GM21423 (cell line): Measurements from ENCODE around the gene BMP7.
"Not testable (repeated sequence)": the region's sequence is repeated elsewhere in the genome, so short reads cannot be mapped to it uniquely, and the experiment has no call there.

Experiments used
- ATAC-seq: cut with Tn5 transposase; IDR thresholded peaks from one replicate; pipeline ENCODE4 v1.9.1; 2021; ENCODE audit warnings: mild to moderate bottlenecking, moderate library complexity; ENCODE audit not compliant: unreplicated experiment

BMP7 gene

DNA sequence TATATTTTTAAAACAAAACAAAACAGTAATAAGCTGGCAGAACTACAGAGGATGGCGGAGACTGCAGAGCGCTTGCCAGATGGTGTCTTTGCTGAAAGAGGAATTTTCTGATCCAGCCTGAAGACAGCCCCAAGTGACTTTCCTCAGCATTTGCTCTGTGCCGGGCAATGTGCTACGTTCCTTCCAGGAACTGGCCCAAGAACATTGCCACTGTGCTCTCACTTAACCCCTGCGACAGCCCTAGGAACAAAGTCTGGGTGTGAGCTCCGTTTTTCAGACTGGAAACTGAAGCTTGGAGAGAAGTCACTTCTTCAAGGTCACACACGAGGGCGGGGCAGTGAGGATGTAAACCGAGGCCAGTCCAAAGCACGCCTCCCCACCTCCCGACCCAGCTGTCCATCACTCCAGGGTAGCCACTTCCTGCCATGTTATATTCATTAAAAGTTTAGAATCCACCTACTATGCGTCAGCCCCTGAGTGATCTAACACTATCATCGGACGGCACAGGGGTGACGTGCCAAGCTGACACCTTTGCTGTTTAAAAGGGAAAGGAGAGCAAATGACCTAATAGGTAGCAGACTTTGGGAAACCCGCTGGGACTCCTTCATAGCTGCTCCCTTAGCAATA is 22.3 kb upstream of the BMP7 start:
- no peak for ATAC-seq

- ATAC-seq, result no peak
These were observed 21.5 kb upstream of the BMP7 start for GRCh38 chr20:57287901-57288300.

GRCh38 chr20:57287007-57287880 is 20.8 kb upstream of the BMP7 start:
- ATAC-seq, result no peak

GRCh38 chr20:57283860-57284259 is 17.4 kb upstream of the BMP7 start:
- ATAC-seq, result no peak

DNA sequence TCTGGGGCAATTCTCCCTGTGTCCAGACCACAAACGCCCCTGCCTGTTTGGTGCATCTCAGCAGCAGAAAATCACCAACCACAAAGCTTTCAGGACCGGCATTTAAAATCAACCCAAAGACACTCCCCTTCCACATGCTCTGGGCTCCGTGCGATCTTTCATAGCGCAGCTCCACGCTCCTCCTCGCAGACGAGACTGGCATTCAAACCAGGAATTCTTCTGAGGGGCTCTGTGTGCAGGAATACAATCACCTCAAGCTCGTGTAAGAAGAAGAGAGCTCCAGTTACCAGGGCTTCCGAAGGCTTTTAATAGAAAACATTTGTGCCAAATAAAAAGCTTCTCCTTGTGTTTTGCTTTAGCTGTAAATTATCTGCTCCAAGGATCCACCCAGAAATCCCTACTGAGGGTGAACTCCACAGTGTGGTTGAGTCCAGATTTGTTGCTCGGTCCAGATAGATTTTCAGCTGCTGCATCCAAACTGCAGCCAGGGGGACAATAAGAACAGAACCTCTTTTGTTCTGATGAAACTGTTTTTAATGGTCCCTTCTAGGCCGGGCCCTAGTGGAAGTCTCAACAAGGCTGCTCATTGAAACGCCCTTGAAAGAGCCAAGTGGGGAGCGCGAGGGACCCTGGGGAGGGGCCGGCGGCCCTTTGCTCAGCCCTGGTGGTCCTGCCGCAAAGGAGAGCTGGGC is 16.4 kb upstream of the BMP7 start:
- ATAC-seq, result no peak

DNA sequence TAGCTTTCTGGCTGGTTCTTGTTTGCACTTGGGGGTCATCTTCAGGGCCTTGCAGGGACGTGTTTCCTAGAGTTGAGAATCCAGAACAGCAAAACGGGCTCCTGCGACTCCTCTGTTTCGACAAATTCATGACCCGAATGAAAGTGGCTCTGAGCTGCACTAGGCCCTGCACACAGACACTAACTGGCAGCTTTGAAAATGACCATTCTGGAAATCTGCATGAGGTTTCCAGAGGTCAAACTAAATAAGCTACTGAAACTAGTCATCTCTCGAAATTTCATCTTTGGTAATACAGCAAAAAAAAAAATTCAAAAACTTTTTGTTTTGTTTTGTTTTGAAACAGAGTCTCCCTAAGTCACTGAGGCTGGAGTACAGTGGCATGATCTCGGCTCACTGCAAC is 15.5 kb upstream of the BMP7 start:
- no peak for ATAC-seq

DNA sequence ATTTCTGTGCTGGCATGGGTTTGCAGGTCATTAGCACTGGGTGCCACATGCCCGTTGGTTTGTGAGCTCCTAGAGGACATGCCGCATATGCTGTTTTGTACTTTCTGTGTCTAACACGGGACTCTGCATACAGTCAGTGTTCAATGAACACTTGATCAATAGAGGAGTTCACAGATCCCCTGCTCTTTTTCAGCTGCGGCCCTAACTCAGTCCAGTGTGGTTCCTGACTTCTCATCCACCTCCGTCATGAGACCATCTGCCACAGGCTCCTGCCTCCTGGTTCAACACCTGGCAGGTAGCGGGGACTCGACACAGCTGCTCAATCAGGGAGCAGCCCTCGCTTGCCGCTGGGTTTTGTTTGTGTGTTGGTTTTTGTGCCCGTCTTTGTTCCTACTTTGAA is 13.8 kb upstream of the BMP7 start:
- no peak for ATAC-seq

DNA sequence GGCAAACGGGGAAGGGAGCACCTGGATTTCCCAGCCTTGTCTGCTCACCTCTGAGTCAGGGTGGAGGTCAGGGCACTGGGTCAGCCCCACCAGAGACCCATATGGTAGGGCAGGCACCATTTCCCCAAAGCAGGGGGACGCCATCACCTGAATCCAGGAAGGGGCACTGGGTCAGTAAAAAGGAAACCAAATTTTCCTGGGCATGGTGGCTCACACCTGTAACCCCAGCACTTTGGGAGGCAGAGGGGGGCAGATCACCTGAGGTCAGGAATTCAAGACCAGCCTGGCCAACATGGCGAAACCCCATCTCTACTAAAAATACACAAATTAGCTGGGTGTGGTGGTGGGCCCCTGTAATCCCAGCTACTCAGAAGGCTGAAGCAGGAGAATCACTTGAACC is 13.1 kb upstream of the BMP7 start:
- ATAC-seq, result not testable (repeated sequence)

DNA sequence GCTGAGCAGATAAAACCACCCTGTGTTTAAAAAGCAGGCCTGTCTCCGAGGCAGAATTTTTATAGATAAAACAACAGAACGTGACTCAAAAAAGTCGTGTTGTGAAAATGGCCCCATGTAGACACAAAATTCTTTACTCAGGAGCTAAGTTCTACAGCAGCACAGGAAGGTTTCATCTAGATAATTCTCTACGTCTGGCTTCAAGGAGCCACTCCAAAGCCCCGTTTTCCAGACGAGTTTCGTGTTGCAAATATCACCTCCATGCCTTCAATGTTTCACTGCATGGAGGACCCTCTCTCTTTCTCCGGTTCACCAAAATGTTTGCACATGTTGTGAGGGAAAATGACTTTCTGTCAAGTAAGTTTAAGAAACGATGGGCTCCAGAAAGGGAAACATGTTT is 12.0 kb upstream of the BMP7 start:
- no peak for ATAC-seq

GRCh38 chr20:57277398-57278105 is 11.1 kb upstream of the BMP7 start:
- no peak for ATAC-seq

DNA sequence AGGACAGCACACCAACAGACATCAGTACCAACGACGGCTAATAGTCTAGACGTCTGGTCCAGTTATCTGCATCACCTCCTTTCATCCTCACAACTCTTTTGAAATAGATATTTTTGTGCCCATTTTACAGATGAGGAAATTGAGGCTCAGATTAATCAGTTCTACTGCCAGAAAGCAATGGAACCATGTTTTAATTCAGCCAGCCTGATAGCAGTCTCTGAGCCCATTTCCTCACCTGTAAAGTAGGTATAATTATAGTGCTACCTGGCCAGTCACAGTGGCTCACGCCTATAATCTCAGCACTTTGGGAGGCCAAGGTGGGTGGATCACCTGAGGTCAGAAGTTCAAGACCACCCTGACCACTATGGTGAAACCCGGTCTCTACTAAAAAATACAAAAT is 9.8 kb upstream of the BMP7 start:
- no peak for ATAC-seq

- ATAC-seq, result no peak
These were observed 9.4 kb upstream of the BMP7 start for GRCh38 chr20:57275813-57276212.

GRCh38 chr20:57275334-57275733 is 8.9 kb upstream of the BMP7 start:
- no peak for ATAC-seq

DNA sequence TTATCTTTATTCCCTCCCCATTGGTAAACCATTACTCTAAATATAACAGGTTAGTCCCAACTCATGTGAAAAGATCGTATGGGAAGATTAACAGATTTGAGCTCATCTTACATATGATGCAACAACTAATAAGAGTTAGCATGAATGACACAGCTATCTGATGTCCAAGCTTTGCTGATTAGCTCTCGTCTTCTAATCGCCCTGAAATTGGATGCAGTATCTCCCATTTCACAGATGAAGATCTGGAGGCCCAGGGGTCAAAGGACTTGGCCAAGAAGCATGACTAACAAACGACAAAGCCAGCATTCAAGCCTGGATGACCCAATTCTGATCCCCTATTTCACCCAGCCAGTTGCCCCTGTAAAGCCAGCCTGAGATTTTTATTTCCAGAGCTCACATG is 8.4 kb upstream of the BMP7 start:
- ATAC-seq, result no peak

DNA sequence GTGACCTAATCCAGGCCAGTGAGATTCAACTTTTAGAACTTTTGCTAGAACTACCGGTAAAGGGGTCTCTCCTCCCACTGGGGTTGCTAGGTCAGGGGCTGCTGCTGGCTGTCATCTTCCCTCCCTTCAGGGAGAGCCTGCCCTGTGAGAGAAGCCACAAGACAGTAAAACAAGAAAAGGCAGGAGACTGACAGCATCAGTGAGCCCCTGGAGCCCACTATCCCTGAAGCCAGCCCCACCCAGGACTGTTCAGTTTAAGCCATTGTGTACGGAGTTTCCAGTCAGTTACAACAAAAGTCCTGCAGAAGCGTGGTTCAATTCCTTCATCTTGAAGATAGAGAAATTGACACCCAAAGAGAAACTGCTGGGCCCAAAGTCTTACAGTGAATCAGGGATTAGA is 7.9 kb upstream of the BMP7 start:
- no peak for ATAC-seq

- ATAC-seq, result no peak
These were observed 6.6 kb upstream of the BMP7 start for GRCh38 chr20:57272883-57273535.

DNA sequence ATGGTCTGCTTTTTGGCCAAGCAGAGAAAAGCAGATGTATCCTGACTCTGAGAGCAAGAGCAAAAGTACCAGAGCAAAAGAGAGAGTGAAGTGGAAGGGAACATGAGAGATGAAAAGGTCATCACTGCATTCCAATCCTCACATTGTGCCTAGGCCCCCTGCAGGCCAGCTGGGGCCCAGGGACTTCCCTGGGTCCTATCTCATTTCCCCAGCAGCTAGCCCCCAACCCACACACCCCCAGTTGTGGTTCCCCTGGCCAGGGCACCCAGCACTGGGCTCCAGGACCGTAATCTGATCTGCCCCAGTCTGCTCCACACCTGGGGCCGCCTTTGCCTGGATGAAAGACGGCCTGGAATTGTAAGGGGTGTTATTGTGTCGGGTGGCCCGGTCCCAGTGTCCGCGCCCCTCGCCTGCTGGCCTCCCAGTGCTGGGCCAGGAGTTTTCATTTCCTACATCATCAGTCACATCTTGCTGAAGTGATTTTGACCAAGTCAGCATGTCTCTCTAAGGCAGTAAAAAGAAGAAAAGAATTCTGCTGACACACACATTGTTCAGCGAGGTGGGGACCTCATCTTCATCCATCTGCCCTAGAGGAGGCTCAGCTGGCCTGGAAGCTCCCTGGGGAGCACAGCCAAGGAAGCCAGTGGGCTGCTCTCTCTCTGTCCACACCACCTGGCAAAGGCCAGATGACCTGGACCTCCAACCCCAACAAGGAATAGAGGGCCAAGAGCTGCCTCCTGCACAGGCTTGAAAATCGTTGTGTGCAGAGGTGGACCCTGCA is 4.0 kb upstream of the BMP7 start:
- ATAC-seq, result no peak

- no peak for ATAC-seq
These were observed 2.9 kb upstream of the BMP7 start for GRCh38 chr20:57269148-57269984.

DNA sequence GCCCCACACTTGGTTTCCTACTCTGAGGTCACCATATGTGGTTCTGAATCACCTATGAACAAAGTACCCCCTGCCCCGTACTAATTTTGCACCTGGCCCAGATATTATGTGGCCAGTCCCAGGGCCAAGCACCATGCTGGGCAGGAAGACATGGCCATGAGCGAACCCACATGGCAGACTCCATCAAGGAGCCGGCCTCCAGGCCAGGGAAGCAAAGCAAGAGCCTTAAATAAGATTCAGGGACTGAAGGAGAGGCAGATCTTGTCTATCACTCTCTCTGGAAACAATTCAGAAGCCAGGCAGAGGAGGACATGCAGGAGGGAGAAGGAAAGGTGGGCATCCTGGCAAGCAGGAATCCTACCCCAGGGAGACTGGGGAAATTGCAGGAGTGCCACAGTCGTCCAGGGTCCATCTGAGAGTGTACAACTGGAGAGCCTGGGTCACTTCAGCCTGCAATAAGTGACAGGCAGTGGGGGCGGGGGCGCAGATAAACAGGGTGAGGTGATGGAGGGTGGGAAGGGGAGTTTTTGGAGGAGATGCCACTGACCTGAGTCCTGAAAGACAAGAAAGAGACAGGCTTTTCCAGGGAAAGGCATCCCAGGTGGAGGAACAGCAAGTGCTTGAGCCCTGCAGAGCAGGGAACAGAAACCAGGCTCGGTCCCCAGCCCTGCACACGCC is 2.1 kb upstream of the BMP7 start:
- no peak for ATAC-seq
